KOPT-K1 (cell line): ENCODE results near the gene NAB2.

Experiments used
- H3K27ac ChIP-seq: fragments of 200-600 bp; sonication (generic); 2 replicates; pipeline ENCODE4 v1.5.1; 2016; ENCODE audit warnings: antibody characterized with exemption, mild to moderate bottlenecking, low read depth, low read length; ENCODE audit not compliant: poor library complexity, severe bottlenecking
- H3K36me3 ChIP-seq: fragments of 200-600 bp; sonication (generic); 2 replicates; pipeline ENCODE4 v1.5.1; 2017; ENCODE audit warnings: antibody characterized with exemption, mild to moderate bottlenecking, low read length, moderate library complexity; ENCODE audit not compliant: insufficient read depth
- H3K9me3 ChIP-seq: fragments of 200-600 bp; sonication (generic); 2 replicates; pipeline ENCODE4 v1.5.1; 2017; ENCODE audit warnings: antibody characterized with exemption, low read length, mild to moderate bottlenecking; ENCODE audit not compliant: insufficient read depth, poor library complexity, severe bottlenecking

NAB2 gene

DNA sequence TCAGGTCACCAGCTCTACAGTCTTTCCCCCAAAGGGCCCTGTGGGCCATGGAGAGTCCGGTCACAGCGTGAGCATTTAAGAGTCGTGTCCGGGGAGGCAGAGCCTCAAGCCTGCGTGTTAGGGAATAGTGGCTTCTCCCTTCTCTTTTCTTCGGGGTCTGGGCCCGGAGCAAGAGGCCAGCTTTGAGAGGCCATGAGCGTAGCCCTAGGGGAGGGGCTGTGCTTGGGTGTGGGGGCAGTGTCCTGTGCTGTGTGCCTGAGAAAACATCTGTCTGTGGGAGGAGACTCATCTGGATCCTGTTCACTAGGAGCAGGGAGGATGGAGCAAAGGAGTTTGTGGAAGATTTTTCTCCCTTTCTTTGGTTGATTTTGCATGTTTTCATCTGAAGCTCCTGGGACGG lies 53.2 kb downstream of the NAB2 start:
- H3K9me3 ChIP-seq = no peaks in the 10 kb centered on the region
- no peaks in the 10 kb centered on the region for H3K36me3 ChIP-seq
- H3K27ac ChIP-seq = no peak overlapping the region

DNA sequence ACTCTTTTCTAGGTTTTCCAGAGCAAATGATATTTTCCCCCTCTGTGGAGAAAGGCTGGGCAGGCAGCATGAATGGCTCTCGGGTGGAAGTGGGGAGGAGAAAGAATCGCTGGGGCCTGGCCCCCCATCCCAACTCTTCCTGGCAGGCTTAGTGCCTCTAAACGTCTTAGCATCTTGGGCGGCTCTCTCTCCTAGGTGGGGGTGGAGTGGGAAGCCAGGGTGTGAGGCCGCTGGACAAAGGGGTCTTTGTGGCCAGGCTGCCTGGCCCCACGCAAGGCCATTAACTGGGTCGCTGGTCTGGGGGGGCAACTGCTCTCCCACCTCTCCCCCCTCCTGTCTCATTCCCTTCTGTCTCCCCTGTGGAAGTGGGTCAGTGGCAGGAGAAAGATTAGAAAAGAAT lies 53.8 kb downstream of the NAB2 start:
- Histone ChIP-seq H3K9me3 (no peaks in the 10 kb centered on the region), H3K36me3 (no peaks in the 10 kb centered on the region), H3K27ac (no peak overlapping the region)

DNA sequence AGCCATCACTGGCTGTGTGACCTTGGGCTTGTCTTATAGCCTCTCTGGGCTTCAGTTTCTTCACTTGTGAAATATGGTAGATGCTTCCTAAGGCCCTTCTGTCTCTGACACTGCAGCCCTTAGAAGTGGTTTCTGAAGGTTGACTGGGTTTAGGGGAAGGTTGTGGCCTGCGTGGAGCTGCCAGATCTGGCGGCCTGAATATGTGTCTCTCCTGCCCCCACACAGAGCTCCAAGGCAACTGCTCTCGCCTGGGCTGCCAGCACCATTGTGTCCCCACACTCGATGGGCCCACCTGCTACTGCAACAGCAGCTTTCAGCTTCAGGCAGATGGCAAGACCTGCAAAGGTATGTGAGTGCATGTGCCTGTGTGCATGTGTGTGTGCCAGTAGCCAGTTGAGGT lies 54.5 kb downstream of the NAB2 start:
- H3K36me3 ChIP-seq = no peaks in the 10 kb centered on the region
- no peaks in the 10 kb centered on the region for H3K9me3 ChIP-seq
- peak overlapping the region; percentile 27 for H3K27ac ChIP-seq
